Measurements from ENCODE around the gene LAMA5. TPM values are rescaled to one million over a fixed set of nuclear protein-coding genes. Genes with fewer than 3 reads are reported as not detected.

The LAMA5 gene
- polyA plus RNA-seq, 1 of the 3 experiments (the other 2 are of a cell fraction): 27.2 TPM

GRCh38 chr20:62286493-62287064 lies 80.5 kb downstream of the LAMA5 start:
- no peak overlapping the region for H2AFZ ChIP-seq (ENCODE audit: low read depth)
- H3K27me3 ChIP-seq (ENCODE audit: insufficient read depth): no peaks in the 10 kb centered on the region
- no peak overlapping the region for H3K27ac ChIP-seq (ENCODE audit: low read depth in 2 of 2, low read length in 1 of 2)
- TF ChIP-seq IRF3 (IDR thresholded peaks at IDR 0.05; ENCODE audit: low read depth, low read length): no peak
- TF ChIP-seq REST (IDR thresholded peaks at IDR 0.05; ENCODE audit: low read depth, low read length): no peak
- no peak for TF ChIP-seq TEAD4 (IDR thresholded peaks at IDR 0.05; ENCODE audit: borderline replicate concordance, insufficient read depth)
- TF ChIP-seq RFX5 (IDR thresholded peaks at IDR 0.05; ENCODE audit: low read length): no peak
- TF ChIP-seq GABPA (IDR thresholded peaks at IDR 0.05; ENCODE audit: low read depth): no peak
- TF ChIP-seq PBX3 (IDR thresholded peaks at IDR 0.05): no peak
- no peak for TF ChIP-seq USF2 (IDR thresholded peaks at IDR 0.05; ENCODE audit: borderline replicate concordance, low read depth, low read length)
- no peak for TF ChIP-seq EP300 (IDR thresholded peaks at IDR 0.05; ENCODE audit: borderline replicate concordance in 1 of 2, low read depth in 1 of 2, low read length in 1 of 2)
- TF ChIP-seq SMC3 (IDR thresholded peaks at IDR 0.05; ENCODE audit: low read depth, low read length): no peak
- no peak for TF ChIP-seq MEF2A (IDR thresholded peaks at IDR 0.05; ENCODE audit: borderline replicate concordance, low read depth)
- no peak for TF ChIP-seq FOXJ3 (CRISPR knock-in tag; IDR thresholded peaks at IDR 0.05)
- no peak for TF ChIP-seq JUND (IDR thresholded peaks at IDR 0.05)
- TF ChIP-seq CHD2 (IDR thresholded peaks at IDR 0.05; ENCODE audit: low read length, partially characterized antibody): no peak
- no peak for TF ChIP-seq GATA2 (CRISPR knock-in tag; IDR thresholded peaks at IDR 0.05)
- no peak for DNase-seq
- ChIA-PET CTCF (no interaction called here), POLR2A (no interaction called here)
- H3K79me2 ChIP-seq (ENCODE audit: insufficient read depth): no peaks in the 10 kb centered on the region
- no peaks in the 10 kb centered on the region for H4K20me1 ChIP-seq (ENCODE audit: insufficient read depth)
- no peak overlapping the region for H3K4me2 ChIP-seq
- no peaks in the 10 kb centered on the region for H3K9me2 ChIP-seq
- H3F3A ChIP-seq (replicated peaks; ENCODE audit: insufficient read depth): peaks cover 3% of the 10 kb centered on the region
- H3K4me3 ChIP-seq (ENCODE audit: low read depth in 2 of 2, low read length in 1 of 2): no peak overlapping the region
- H3K9ac ChIP-seq: no peak overlapping the region
- H3K36me3 ChIP-seq (replicated peaks in 1 of 2; ENCODE audit: control insufficient read depth in 1 of 2, insufficient read depth in 2 of 2, low read length in 1 of 2): peaks cover 20 to 38% of the 10 kb centered on the region in 2 experiments
- WGBS (ENCODE audit: low lambda C conversion rate): 97% methylated on average over 23 of the region's 25 CpGs
- H3K4me1 ChIP-seq (ENCODE audit: control insufficient read depth in 1 of 2, insufficient read depth in 2 of 2, low read depth in 1 of 2, low read length in 1 of 2): peaks cover 0 to 6% of the 10 kb centered on the region in 2 experiments; a peak in 1 of 4 replicates
- H3K9me3 ChIP-seq: no peaks in the 10 kb centered on the region
